HG03469 (cell line): ENCODE results near the gene HES5.
"Not testable (repeated sequence)": the region's sequence is repeated elsewhere in the genome, so short reads cannot be mapped to it uniquely, and the experiment has no call there.

Experiments used
- ATAC-seq: cut with Tn5 transposase; IDR thresholded peaks from one replicate; pipeline ENCODE4 v1.9.1; 2021; ENCODE audit warnings: mild to moderate bottlenecking, moderate library complexity, moderate number of reproducible peaks; ENCODE audit not compliant: unreplicated experiment

The HES5 gene

DNA sequence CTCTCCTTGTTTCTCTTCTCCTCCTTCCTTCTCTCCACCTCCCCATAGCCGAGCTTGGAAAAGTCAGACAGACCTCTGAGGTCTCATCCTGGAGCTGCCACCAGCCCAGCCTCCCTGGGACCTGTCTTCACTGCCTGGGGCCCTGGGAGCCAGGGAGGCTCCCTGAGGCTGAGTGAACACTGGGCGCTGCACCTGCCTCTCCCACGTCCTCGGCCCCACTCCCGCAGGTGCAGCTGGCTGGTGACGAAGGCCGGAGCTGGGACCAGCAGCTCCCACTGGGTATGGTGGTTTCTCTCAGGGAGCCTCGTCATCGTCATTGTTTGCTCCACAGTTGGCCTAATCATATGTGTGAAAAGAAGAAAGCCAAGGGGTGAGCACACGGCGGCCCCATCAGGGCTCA is 31.4 kb upstream of the HES5 start:
- ATAC-seq: no peak

DNA sequence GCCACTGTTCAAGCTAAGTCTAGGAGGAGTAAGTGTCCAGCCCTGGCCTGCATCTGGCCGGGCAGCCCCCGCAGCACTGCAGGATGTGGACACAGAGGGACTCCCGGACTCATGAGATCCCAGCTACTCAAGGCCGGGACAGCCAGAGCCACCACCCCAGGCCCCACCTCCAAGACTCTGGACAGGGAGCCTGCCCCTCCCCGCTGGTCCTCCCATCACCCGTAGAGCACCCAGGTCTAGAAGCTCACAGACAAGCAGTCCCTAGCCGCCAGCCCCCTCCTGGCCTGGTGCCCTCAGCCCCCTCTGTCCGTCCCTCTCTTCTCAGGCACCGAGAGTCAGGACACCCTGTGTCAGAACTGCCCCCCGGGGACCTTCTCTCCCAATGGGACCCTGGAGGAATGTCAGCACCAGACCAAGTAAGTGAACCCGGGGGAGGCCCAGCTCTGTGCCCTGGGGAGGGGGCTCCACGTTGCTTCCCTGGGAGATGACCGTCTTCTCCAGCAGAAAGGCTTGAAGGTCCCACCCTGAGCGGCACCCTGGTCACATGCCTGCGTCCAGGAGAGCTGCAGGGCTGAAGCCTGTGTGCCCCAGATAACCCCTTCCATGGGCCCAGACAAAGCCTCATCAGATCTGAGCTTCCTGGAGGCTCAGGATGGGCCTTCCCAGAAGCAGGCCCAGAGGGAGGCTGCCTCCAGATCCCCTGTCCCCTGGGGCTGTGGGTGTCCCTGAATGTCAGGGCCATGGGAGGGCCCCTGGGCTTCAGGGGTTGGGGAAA is 30.4 kb upstream of the HES5 start:
- no peak for ATAC-seq

DNA sequence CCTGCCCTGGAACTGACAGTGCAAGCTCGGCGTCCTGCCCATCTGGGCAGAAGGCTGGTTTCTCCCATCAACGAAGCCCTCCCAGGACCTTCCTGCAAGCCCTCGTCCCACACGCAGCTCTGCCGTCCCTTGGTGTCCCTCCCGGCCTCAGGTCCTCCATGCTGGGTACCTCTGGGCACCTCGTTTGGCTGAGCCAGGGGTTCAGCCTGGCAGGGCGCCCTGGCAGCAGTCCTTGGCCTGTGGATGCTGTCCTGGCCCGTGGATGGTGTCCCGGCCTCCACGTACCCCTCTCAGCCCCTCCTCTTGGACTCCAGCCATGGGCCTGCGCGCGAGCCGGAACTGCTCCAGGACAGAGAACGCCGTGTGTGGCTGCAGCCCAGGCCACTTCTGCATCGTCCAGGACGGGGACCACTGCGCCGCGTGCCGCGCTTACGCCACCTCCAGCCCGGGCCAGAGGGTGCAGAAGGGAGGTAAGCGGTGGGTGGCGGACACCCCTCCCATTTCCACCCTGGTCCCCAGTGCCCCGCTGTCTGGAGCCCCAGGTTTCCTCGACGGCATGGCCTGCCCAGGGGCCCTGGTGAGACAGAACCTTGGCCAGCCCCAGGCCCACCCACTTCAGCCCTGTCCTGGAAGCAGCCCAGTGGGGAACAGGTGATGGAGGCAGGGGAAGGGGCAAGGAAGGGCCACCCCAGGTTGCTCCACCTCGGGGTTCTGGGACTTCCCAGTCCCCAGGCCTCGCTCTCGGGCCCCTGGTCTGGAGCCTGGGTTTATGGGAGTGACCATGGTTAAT is 29.6 kb upstream of the HES5 start:
- no peak for ATAC-seq

DNA sequence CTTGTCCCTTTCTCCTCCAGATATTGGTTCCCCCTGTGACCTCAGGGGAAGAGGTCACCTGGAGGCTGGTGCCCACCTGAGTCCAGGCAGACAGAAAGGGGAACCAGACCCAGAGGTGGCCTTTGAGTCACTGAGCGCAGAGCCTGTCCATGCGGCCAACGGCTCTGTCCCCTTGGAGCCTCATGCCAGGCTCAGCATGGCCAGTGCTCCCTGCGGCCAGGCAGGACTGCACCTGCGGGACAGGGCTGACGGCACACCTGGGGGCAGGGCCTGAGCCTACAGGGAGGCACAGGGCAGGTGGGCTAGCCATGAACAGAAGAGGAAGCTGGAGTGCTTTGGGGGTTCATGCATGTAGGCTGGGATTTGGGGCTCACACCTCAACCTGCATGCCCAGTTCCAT is 28.8 kb upstream of the HES5 start:
- no peak for ATAC-seq

DNA sequence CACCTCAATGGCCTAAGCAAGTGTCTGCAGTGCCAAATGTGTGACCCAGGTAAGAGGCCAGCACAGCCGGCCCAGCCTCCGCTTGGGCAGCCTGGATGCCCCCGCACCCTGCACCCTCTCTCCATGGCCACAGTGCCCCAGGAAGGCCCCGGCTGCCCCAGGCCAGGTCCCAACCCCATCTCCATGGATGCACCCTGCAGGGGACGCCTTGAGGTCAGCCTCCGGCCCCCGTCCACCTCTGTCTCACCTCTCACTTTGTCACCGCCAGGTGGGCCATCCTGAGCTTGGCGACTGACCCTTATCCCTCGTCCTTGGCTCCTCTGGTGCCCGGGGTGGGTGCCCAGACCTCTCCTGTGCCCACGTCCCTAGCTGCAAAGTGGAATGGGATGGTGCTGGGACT is 28.4 kb upstream of the HES5 start:
- no peak for ATAC-seq

DNA sequence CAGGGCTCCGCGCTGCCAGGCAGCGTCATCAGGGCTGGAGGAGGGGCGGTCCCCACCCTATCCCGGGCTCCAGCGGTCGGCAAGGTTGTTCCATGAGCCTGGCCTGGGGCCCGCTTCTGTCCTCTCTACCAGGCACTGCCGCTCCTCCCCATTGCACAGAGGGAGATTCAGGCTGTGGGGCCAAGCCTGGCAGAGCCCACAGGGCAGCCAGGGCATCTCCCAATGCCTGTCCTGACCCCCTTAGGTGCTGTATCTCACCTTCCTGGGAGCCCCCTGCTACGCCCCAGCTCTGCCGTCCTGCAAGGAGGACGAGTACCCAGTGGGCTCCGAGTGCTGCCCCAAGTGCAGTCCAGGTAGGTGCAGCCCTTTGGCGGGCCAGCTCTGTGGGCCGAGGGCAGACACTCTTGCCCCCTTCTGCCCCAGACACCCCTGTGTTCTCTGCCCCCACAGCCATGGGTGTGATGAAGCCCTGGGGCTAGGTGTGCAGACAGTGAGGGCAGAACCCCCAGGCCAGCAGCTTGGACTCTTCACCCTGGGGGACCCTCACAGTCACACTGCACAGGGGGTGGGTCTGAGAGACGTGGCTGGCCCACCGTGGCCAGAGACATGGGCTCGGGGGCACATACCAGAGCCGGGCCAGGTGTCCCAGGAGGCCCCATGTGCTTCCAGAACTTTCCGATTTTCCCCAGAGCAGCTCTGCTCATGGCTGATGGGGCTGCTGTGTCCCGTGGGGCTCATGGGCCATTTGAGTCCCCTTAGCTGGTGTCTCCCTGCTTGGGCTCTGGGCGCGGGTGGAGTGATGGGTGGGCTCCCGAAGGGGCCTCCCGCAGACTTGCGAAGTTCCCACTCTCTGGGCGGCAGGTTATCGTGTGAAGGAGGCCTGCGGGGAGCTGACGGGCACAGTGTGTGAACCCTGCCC is 27.7 kb upstream of the HES5 start:
- ATAC-seq: no peak

DNA sequence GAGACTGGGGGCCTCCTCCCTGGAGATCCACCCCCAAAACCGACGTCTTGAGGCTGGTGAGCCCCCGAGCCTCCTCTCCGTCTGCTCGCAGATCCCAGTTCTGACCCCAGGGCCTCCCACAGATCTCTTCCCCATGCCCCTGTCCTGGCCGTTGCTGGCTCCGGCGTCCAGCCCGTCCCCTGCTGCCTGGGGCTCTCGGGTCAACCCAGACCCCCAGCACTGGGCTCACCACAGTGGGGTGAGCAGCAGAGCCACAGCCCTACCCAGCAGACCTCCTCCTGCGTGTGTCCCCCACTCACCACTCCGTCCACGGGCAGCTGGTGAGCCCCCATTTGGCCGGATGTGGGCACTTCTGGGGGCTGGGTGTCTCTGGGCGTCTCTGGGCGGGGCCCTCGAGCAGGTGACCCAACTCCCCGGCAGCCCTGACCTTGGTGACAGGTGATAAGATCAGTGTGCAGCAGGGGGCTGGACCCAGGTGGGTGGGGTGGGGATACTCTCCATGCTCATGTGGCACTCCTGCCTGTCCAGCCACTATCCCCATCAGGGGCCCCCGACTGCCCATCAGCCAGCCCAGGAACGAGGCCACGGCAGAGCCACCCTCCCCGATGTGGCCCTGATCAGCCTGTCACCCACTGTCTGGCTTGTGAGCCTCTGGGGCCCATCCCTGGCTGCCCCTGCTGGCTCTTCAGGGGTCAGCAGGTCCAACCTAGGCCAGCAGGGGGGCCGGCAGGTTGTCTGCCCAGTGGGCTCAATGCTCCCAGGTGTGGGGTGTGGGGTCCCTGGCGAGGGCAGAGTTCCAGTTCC is 26.8 kb upstream of the HES5 start:
- ATAC-seq: no peak

DNA sequence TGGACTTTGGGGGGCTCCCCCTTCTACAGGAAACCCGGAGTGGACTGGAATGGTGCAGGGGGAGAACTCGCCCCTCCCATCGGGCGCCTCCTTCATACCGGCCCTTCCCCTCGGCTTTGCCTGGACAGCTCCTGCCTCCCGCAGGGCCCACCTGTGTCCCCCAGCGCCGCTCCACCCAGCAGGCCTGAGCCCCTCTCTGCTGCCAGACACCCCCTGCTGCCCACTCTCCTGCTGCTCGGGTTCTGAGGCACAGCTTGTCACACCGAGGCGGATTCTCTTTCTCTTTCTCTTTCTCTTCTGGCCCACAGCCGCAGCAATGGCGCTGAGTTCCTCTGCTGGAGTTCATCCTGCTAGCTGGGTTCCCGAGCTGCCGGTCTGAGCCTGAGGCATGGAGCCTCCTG is 26.2 kb upstream of the HES5 start, which contains the start of gene TNFRSF14:
TSS of gene TNFRSF14 (plus strand) at position 95 of the 401 bp plus-strand sequence. CDS start at position 389, 294 bp downstream.
- ATAC-seq: no peak

DNA sequence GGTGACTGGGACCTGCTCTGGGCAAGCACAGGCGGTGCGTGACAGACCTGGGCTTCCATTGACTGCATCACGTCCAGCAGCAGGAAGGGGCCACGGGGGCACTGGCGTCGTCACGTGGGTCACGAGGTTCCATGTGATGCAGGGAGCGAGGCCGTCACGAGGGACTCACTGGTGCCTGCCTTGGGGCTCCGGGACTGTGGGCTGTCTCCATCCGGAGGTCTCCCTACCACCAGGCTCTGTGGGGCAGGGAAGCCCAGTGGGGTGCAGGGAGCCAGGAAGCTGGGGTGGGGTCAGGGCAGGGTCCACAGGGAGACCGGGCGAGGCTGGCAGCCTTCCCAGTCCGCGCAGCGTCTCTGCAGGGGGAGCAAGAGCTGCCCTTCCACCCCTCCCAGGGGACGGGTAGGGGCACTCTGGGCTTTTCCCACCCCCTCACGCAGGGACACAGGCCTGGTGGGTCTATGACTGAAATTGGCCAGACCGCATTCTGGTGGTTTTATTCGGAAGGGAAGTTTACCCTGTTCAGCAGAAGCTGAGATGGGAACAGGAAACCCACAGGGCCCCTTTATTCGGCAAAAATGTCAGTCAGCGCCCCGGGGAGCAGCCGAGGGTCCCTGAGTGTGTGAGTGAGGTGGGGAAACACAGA is 25.7 kb upstream of the HES5 start:
- no peak for ATAC-seq

DNA sequence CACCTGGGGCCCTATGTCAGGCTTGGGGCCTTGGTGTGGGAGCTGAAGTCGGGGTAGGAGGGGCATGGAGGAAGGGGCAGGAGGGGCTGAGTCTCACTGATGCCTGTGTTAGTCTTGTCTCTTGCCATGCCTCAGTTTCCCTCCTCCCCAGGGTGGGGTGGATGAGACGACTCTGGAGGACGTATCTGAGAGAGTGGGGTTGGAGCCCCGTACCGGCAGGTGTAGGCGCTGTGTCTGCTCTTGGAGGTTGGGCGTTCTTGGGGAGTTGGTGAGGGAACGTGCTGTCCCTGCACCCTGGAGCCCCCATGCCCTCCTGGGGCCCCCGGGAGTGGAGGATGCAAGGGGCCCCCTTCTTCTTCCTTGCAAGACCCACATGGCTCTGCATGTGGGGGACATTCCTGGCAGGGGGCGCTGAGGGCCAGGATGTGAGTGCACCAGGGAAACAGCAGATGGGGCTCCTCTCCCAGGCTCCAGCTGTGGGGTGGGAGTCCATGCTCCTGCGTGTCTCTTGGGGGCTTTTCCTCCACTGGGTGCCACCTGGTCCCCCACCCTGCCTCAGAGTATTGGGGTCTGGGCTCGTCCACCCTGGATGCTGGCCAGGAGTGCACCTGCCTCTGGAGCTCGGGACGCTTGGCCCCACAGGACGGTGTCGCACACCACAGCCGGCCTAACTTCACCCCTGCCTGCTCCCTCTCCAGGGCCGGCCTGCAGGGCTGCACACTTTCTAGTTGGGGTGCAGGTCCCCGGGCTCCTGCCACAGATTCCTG is 24.7 kb upstream of the HES5 start:
- ATAC-seq: no peak

DNA sequence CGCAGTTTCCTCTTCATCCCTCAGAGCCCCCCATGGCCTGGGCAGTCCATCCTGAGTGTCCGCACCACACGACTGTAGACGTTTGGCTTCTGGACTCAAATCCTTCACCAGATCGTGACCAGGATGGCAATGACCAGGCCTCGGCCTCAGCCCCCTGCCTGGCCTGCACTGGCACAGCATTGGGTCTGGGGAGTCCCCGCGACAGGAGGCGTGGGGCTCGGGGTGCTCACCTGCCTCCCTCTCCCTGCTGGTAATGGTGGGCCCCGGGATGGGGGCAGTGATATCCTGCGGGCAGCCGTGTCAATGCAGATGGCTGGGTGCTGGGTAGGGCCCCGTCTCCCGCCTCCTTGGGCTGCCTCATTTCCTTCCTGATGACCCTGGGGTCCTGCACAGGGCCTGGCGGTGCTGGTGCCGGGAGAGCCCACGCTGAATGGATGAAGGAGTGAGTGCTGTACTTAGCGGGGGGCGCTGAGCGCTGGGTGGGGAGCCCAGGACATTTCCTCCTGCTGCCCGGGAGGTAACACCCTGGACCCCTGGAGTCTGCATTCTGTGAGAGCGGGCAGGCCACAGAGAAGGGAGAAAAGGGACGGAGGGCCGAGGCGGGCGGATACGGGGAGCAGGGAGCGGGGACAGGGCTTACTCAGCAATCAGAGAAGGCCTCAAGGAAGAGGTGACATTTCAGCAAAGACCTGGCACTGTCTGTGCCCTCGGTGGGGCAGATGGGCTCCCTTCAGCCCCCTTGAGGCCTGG is 24.0 kb upstream of the HES5 start:
- no peak for ATAC-seq

DNA sequence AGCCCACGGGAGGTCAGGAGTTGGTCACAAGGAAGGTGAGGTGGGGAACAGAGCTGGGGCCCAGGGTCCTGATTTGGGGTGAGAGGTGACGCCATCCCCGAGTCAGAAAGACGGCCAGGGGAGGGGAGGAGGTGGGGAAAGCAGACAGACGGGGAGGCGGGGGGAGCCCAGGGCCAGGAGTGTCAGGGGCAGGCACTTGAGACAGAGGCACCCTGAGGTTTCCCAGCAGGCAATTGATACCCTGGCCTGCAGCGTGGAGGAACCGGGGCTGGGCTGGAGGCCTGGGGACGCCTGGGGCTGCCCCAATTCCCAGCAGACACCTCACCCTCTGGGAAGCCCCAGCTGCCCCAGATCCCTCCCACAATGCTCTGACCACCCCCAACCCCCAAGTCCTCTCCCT is 23.0 kb upstream of the HES5 start:
- ATAC-seq: not testable (repeated sequence)

DNA sequence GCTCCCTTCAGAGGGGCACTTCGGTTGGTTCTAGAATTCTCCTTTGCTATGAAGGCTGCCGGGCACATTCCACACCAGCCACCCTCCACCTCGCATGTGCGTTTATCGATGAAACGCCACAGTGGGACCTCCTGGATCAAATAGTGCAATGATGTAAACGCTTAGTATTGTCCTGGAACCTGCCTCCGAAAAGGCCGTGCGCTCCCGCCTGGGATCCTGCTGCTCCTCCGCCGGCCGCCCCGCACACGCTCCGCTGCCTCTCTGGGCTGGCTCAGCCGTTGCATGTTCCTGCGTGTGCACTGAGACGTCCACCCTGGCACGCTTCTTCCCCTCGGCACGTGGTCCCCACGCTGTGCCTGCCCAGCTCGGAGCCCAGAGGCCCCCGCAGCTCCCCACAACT is 22.1 kb upstream of the HES5 start:
- no peak for ATAC-seq

DNA sequence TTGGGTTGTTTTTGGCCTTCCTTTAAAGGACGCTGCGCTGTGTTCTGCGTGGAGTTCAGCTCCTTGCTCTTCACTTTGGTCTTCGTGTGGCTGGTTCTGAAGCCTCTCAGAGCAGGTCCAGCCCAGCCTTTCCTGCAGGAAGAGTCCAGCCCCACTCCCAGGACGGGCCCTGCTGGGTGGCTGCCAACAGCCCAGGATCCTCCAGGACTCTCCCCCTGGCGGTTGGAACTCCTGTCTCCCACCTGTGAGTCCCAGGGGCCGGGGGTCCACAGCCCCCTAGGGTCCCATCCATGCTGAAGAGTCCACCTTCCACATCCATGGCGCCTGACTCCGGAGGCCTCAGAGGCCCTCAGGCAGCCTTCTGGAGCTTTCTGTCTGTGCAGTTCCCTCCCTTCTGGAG is 21.5 kb upstream of the HES5 start:
- not testable (repeated sequence) for ATAC-seq

DNA sequence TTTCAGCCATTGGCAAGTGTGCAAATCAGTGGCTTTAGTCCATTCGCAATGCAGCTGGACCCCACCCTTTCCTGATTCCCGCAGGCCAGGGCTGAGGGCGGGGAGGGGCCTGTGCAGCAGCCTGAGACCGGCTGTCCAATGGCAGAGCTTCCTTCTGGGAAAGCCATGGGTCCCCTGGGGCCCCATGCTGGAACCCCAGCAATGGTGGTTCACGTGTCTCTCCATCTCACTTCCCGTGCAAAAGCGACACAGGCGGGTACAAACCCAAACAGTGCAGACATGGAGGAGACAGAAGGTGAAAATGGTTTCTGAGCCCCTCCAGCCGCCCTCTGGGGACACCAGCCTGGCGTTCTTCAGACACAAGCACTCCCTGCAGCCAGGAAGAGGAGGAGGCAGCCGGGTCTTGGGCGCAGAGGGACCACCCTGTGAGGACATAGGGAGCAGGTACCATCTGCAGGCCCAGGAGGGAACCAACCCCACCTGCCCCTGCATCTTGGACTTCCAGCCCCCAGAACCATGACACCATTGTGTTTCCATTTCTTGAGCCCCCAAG is 20.3 kb upstream of the HES5 start:
- not testable (repeated sequence) for ATAC-seq

DNA sequence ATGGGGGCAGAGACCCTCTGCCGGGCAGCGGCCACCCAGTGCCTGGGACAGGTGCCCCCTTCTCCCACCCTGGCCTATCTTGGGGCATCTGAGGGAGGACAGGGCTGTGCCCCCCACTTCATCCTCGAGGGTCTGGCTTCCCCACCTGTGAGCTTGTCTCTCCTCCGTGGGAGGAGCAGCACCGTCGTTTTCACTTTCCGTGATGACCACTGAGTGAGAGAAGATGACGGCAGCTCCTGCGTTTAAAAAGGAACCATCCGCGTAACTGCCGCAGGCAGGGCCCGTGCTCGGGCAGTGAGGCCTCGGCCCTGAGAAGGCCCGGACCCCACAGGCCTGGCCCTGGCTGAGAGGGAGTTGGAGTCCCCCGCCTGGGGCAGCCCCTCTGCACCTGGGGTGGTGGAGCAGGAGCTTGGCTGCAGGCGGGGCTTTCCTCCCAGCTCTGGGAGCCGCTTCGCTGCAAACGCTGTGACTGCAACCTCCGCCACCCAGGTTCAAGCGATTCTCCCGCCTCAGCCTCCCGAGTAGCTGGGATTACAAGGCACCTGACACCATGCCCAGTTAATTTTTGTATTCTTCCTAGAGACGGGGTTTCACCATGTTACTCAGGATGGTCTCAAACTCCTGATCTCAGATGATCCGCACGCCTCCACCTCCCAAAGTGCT is 19.4 kb upstream of the HES5 start:
- ATAC-seq: not testable (repeated sequence)

DNA sequence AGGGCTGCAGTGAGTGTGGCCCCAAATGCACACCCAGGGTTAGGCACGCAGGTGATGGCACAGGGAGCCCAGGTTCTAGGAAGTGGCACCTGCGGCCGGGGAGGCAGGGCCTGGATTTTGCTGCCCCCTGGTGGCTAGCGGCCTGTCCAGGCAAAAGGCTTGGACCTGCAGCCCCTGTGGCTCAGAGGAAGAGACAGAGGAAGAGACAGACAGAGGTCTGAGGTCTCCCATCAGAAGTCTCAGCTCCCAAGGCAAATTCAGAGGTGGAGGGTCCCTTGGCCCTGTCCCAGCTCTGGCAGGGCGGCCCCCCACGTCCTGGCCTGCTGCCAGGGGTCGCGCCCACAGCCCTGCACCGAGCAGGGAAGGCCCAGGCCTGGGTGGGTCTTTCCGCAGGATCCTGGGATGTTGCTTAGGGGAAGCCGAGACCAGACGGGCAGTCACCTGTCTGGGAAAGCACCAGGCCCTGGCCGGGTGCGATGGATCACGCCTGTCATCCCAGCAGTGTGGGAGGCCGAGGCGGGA is 18.1 kb upstream of the HES5 start:
- ATAC-seq: no peak
